Omental fat pad (tissue), 4 donors: ENCODE data around the gene RPA1. TPM values are rescaled to one million over a fixed set of nuclear protein-coding genes. Genes with fewer than 3 reads are reported as not detected.

Experiments used
- ATAC-seq: fragments of 150-250 bp; one replicate; pipeline ENCODE4 v1.9.1; 2016; ENCODE audit warnings: mild to moderate bottlenecking, moderate library complexity; ENCODE audit not compliant: low FRiP score
- DNase-seq: peaks from one replicate; pipeline ENCODE4 v3.0.0-alpha.2; 2019; ENCODE audit warnings: low spot score
- total RNA-seq, 4 donors: library from RNA; depleted of rRNA; stranded (reverse); fragments of >200 nt; gene quantifications; one replicate each; pipeline ENCODE4 v1.1.0, GENCODE V29; 2016
- TF ChIP-seq, protein P1 (sequence below), 3 donors: fragments of 450-650 bp; IDR thresholded peaks; one replicate each; pipeline ENCODE4 v1.5.1; 2016 to 2017; ENCODE audit warnings: antibody characterized with exemption in 3 of 3, mild to moderate bottlenecking in 3 of 3, moderate library complexity in 2 of 3

RPA1 gene
- total RNA-seq, 4 donors from 2014 or later, result 22.8 to 31.4 (median 24.1) TPM

DNA sequence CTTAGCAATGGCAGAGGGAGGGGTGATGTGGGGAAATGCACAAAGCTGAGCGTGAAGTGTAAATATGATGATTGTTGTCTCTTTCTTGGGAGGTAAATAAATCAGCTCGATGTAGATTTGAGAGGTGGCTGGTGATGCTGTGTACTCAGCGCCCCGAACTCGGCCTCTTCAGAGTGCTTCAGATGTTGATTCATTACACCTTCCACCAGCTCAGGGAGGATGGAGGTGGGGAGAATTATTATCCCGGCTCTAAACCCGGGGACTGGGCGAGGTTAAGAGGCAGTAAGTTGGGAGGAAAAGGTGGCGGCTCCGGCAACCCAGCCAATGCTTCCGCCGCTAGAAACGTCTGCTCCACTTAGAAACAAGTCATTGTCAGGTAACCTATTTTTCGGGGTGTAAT lies 86.5 kb downstream of the RPA1 start:
- TF ChIP-seq, protein P1, sequence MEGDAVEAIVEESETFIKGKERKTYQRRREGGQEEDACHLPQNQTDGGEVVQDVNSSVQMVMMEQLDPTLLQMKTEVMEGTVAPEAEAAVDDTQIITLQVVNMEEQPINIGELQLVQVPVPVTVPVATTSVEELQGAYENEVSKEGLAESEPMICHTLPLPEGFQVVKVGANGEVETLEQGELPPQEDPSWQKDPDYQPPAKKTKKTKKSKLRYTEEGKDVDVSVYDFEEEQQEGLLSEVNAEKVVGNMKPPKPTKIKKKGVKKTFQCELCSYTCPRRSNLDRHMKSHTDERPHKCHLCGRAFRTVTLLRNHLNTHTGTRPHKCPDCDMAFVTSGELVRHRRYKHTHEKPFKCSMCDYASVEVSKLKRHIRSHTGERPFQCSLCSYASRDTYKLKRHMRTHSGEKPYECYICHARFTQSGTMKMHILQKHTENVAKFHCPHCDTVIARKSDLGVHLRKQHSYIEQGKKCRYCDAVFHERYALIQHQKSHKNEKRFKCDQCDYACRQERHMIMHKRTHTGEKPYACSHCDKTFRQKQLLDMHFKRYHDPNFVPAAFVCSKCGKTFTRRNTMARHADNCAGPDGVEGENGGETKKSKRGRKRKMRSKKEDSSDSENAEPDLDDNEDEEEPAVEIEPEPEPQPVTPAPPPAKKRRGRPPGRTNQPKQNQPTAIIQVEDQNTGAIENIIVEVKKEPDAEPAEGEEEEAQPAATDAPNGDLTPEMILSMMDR (IDR thresholded peaks at IDR 0.05), result no peak
- no peak for ATAC-seq
- DNase-seq, result no peak

DNA sequence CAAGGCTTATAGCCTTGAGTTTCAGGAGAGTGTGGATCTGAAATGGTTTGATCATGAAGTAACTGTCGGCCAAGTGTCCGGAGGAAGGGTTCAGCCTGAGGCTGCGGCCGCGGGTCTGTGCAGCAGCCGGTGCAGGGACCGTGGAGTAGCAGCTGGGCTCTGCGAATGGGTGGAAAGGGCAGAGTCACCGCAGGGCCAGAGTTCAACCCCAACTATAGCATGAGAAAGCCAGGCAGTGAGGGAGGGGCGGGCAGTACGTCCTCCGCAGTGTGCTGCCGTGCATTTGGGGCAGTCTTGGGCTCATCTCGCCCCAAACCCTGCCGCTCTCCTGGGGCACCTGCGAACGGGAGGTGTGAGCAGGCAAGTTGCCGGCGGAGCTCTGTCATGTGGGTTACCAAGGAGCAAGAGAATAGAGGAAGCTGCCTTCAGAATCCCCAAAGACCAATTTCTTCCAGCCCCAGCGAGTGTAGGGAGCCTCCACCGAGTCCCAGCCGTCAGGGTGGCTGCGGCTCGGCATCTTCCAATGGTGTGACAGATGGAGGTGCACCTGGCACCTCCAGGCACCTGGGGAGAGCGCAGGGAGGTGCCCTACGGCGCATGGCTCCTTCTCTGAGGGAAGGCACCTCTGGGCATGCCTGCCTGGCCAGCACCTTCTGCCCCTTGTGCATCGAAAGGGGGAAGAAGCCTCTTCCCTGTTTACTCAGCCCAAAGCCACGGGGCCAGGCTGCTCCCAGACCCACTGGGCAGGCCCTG lies 87.3 kb downstream of the RPA1 start:
- no peak for ATAC-seq
- no peak for DNase-seq
- TF ChIP-seq, protein P1 (IDR thresholded peaks at IDR 0.05), result no peak

DNA sequence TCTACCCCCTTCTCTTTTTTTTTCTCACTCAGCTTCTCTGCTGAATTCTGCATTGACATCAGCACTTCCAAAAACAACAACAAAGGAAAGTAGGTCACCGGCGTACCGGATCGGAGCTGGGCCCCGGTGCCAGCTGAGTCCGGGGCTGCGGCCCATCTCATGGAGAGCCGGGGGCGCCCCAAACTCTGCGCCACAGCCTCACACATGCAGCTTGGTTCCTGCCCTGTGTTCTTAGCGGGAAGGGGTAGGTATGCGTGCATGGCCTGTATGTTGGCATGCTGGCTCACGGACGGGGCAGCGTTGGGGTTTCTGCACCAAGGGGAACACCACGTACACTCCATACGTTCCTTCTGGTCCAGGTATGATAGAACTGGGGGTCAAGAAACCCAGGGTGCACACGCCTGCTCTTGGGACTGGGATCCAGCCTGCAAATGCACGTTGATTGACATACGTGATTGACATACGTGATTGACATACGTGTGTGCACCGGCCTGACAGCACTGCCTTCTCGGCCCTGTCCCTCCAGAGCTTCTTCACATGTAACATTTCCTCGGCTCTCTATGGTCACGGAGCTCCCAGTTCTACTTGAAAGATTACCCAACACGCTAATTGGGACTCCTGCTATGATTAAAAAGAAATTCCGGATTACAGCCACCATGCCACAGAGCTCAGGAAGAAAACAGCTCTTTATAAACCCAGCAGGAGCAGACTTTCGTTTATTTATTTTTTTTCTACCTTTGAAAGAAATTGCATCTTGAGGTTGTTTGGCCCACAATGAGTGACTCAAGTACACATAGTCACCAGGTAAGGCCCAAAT lies 88.7 kb downstream of the RPA1 start:
- no peak for DNase-seq
- TF ChIP-seq, protein P1 (IDR thresholded peaks at IDR 0.05), result no peak
- ATAC-seq, result no peak

DNA sequence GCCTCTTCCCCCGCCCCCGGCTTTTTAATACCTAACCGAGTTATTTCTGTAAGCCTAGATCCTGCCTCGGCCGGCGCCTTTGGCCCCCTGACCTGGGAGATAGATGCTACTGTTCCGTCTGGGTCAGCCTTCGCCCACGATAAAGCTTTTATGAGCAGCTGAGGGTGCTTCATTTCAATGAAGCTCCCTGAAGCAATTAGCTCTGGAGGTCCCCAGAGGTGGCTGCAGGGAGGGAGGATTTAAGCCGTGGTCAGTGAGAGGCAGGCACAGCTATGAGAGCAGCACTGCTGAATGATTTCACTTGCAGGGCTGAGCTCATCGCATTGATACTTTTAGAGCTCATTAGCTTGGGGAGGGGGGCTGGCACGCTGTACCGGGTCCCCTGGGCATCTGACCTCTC lies 89.4 kb downstream of the RPA1 start:
- DNase-seq, result no peak
- TF ChIP-seq, protein P1 (IDR thresholded peaks at IDR 0.05), result no peak
- ATAC-seq, result no peak

DNA sequence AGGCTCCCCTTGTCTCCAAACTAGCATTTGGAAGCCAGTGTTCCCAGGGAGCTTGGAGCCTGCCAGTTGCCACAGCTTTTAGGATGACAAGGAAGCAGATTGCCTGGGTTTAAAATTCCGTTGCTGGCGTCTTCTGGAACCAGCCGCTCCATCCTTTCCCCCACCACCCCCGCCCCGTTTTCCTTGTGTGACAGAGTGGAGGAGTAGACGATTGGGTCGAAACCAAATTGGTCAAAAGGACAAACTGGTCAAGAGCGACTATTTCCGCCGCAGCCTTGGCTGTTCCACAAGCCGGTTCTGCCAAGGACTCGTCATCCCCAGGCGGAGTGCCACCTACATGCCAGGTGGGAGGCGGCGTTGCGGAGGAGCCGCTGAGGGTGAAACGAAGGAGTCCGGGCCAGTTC lies 91.1 kb downstream of the RPA1 start:
- DNase-seq (no peak), ATAC-seq (no peak)
- TF ChIP-seq, protein P1 (IDR thresholded peaks at IDR 0.05), result no peak

DNA sequence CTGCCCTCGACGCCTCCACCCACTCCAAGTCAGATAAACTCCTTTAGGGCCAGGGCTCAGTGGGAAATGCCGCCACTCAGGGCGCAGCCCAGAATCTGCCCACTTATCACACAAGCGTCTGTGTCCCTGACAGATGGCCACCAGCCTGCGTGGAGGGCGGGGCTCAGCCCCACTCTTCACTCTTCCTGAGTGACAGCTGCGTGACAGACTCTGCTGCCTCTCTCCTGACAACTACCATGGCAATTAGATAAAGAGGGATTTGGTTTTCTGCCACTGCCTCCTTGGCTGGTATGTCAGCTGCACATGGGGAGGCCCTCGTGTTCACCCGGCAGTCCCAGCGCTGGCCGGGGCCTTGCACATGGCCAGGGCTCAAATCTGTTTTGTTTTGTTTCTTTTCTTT lies 99.2 kb downstream of the RPA1 start:
- DNase-seq (no peak), ATAC-seq (no peak)
- TF ChIP-seq, protein P1 (IDR thresholded peaks at IDR 0.05), result no peak

DNA sequence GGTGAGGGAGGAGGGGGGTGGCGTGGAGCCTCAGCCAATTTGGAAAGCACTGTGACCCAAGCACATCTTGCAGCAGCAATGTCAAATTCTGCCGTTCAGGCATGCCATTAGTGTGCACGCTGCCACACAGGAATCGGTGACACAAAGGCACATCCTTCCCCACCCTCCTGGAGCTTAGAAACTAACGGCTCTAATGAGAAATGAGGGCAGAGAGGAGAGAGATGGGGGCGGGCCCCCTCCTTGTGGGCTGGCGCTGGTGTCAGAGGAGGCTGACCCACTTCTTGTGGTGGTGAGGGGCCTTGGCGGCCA lies 100.5 kb downstream of the RPA1 start:
- no peak for DNase-seq
- ATAC-seq, result no peak

More for the DNA sequence above, 100.5 kb downstream of the RPA1 start:
- TF ChIP-seq, protein P1 (IDR thresholded peaks at IDR 0.05), result no peak
